ENCODE data around the gene C1orf50.

The C1orf50 gene

GRCh38 chr1:42736152-42736551 lies 30.9 kb upstream of the C1orf50 start:
- Mint-ChIP-seq H3K4me3 (no peak overlapping the region), H3K36me3 (ENCODE audit: low read depth) (no peaks in the 10 kb centered on the region), H3K27me3 (no peaks in the 10 kb centered on the region), H3K27ac (no peak overlapping the region), H3K4me1 (peaks cover 6% of the 10 kb centered on the region), H3K9me3 (no peaks in the 10 kb centered on the region)
- peak; percentile 13 for DNase-seq
- ATAC-seq, result no peak

- Mint-ChIP-seq H3K27ac (no peak overlapping the region), H3K27me3 (no peaks in the 10 kb centered on the region), H3K4me3 (no peak overlapping the region), H3K4me1 (peaks cover 6% of the 10 kb centered on the region), H3K36me3 (ENCODE audit: low read depth) (no peaks in the 10 kb centered on the region), H3K9me3 (no peaks in the 10 kb centered on the region)
- ATAC-seq, result no peak
- no peak for DNase-seq
Measured at GRCh38 chr1:42736571-42737200, 30.4 kb upstream of the C1orf50 start.

- Mint-ChIP-seq H3K27ac (no peak overlapping the region), H3K4me1 (peaks cover 6% of the 10 kb centered on the region), H3K36me3 (ENCODE audit: low read depth) (no peaks in the 10 kb centered on the region), H3K9me3 (no peaks in the 10 kb centered on the region), H3K4me3 (no peak overlapping the region), H3K27me3 (no peaks in the 10 kb centered on the region)
- DNase-seq (no peak), ATAC-seq (no peak)
Measured at GRCh38 chr1:42737257-42737656, 29.8 kb upstream of the C1orf50 start.

- DNase-seq (no peak), ATAC-seq (no peak)
- peaks cover 6% of the 10 kb centered on the region for H3K4me1 Mint-ChIP-seq
- no peak overlapping the region for H3K27ac Mint-ChIP-seq
- H3K27me3 Mint-ChIP-seq, result no peaks in the 10 kb centered on the region
- H3K9me3 Mint-ChIP-seq, result no peaks in the 10 kb centered on the region
- H3K4me3 Mint-ChIP-seq, result no peak overlapping the region
- H3K36me3 Mint-ChIP-seq (ENCODE audit: low read depth), result no peaks in the 10 kb centered on the region
Measured at GRCh38 chr1:42737986-42738677, 28.9 kb upstream of the C1orf50 start.

- no peaks in the 10 kb centered on the region for H3K27me3 Mint-ChIP-seq
- H3K4me3 Mint-ChIP-seq, result no peak overlapping the region
- no peaks in the 10 kb centered on the region for H3K36me3 Mint-ChIP-seq (ENCODE audit: low read depth)
- H3K9me3 Mint-ChIP-seq, result no peaks in the 10 kb centered on the region
- H3K4me1 Mint-ChIP-seq, result peaks cover 6% of the 10 kb centered on the region
- no peak overlapping the region for H3K27ac Mint-ChIP-seq
- DNase-seq (no peak), ATAC-seq (no peak)
Measured at GRCh38 chr1:42738678-42739226, 28.3 kb upstream of the C1orf50 start.

- Mint-ChIP-seq H3K27ac (no peak within 1 kb of the TSS), H3K4me1 (peaks cover 6% of the 10 kb centered on the region), H3K4me3 (no peak within 1 kb of the TSS), H3K36me3 (ENCODE audit: low read depth) (no peaks in the 10 kb centered on the region), H3K9me3 (no peaks in the 10 kb centered on the region), H3K27me3 (no peaks in the 10 kb centered on the region)
- DNase-seq (no peak), ATAC-seq (no peak)
Measured at GRCh38 chr1:42739753-42740700, 27.0 kb upstream of the C1orf50 start, which contains the start of gene CLDN19. Gene CLDN19, minus strand, starts transcription at chr1:42740236. Its CDS starts 173 bp downstream, at chr1:42740063.

GRCh38 chr1:42740851-42741580 lies 26.0 kb upstream of the C1orf50 start:
- no peak overlapping the region for H3K4me3 Mint-ChIP-seq
- no peaks in the 10 kb centered on the region for H3K36me3 Mint-ChIP-seq (ENCODE audit: low read depth)
- no peak for ATAC-seq
- no peak for DNase-seq
- peaks cover 6% of the 10 kb centered on the region for H3K4me1 Mint-ChIP-seq
- no peak overlapping the region for H3K27ac Mint-ChIP-seq
- H3K27me3 Mint-ChIP-seq, result no peaks in the 10 kb centered on the region
- H3K9me3 Mint-ChIP-seq, result no peaks in the 10 kb centered on the region

- no peak overlapping the region for H3K27ac Mint-ChIP-seq
- ATAC-seq (no peak), DNase-seq (no peak)
- peaks cover 4% of the 10 kb centered on the region for H3K4me1 Mint-ChIP-seq
- H3K27me3 Mint-ChIP-seq, result no peaks in the 10 kb centered on the region
- no peaks in the 10 kb centered on the region for H3K9me3 Mint-ChIP-seq
- H3K36me3 Mint-ChIP-seq (ENCODE audit: low read depth), result no peaks in the 10 kb centered on the region
- H3K4me3 Mint-ChIP-seq, result no peak overlapping the region
Measured at GRCh38 chr1:42741706-42742105, 25.3 kb upstream of the C1orf50 start.

GRCh38 chr1:42742141-42742540 lies 24.9 kb upstream of the C1orf50 start:
- H3K27ac Mint-ChIP-seq, result no peak overlapping the region
- H3K4me3 Mint-ChIP-seq, result no peak overlapping the region

GRCh38 chr1:42742617-42743316 lies 24.3 kb upstream of the C1orf50 start:
- no peak for ATAC-seq
- H3K4me3 Mint-ChIP-seq, result no peak overlapping the region
- no peak for DNase-seq
- no peaks in the 10 kb centered on the region for H3K4me1 Mint-ChIP-seq
- no peaks in the 10 kb centered on the region for H3K36me3 Mint-ChIP-seq (ENCODE audit: low read depth)
- no peaks in the 10 kb centered on the region for H3K27me3 Mint-ChIP-seq
- H3K27ac Mint-ChIP-seq, result no peak overlapping the region
- no peaks in the 10 kb centered on the region for H3K9me3 Mint-ChIP-seq

More at GRCh38 chr1:42742141-42742540, 24.9 kb upstream of the C1orf50 start:
- H3K4me1 Mint-ChIP-seq, result peaks cover 3% of the 10 kb centered on the region
- DNase-seq (no peak), ATAC-seq (no peak)
- H3K27me3 Mint-ChIP-seq, result no peaks in the 10 kb centered on the region
- H3K9me3 Mint-ChIP-seq, result no peaks in the 10 kb centered on the region
- no peaks in the 10 kb centered on the region for H3K36me3 Mint-ChIP-seq (ENCODE audit: low read depth)

GRCh38 chr1:42743317-42744147 lies 23.5 kb upstream of the C1orf50 start:
- Mint-ChIP-seq H3K4me1 (no peaks in the 10 kb centered on the region), H3K27me3 (no peaks in the 10 kb centered on the region), H3K27ac (no peak overlapping the region), H3K36me3 (ENCODE audit: low read depth) (no peaks in the 10 kb centered on the region), H3K4me3 (no peak overlapping the region), H3K9me3 (no peaks in the 10 kb centered on the region)
- ATAC-seq (no peak), DNase-seq (no peak)

GRCh38 chr1:42744148-42744413 lies 23.0 kb upstream of the C1orf50 start:
- Mint-ChIP-seq H3K36me3 (ENCODE audit: low read depth) (peaks cover 3% of the 10 kb centered on the region), H3K4me1 (no peaks in the 10 kb centered on the region), H3K4me3 (no peak overlapping the region), H3K27ac (no peak overlapping the region), H3K9me3 (no peaks in the 10 kb centered on the region), H3K27me3 (no peaks in the 10 kb centered on the region)
- no peak for DNase-seq
- ATAC-seq, result no peak

GRCh38 chr1:42745851-42746250 lies 21.2 kb upstream of the C1orf50 start:
- Mint-ChIP-seq H3K27me3 (no peaks in the 10 kb centered on the region), H3K4me3 (no peak overlapping the region), H3K27ac (no peak overlapping the region), H3K4me1 (no peaks in the 10 kb centered on the region), H3K9me3 (no peaks in the 10 kb centered on the region), H3K36me3 (ENCODE audit: low read depth) (peaks cover 14% of the 10 kb centered on the region)
- ATAC-seq, result no peak
- no peak for DNase-seq
